H9 (cell line): ENCODE data around the gene PCGF3. TPM values are rescaled to one million over a fixed set of nuclear protein-coding genes. Genes with fewer than 3 reads are reported as not detected.

Experiments used
- DNase-seq: peaks from one replicate; pipeline ENCODE4 v3.0.0-alpha.2; 2017
- H2AFZ ChIP-seq: one replicate; pipeline ENCODE4 v1.6.1; 2013; ENCODE audit warnings: mild to moderate bottlenecking, low read length, control low read depth, moderate library complexity
- H2AK5ac ChIP-seq: 2 replicates; pipeline ENCODE4 v1.6.1; 2013; ENCODE audit warnings: low read length, control low read depth, mixed read lengths; ENCODE audit not compliant: insufficient read length
- H2BK120ac ChIP-seq: one replicate; pipeline ENCODE4 v1.6.1; 2013; ENCODE audit warnings: low read depth, mild to moderate bottlenecking, low read length, control low read depth, inconsistent platforms; ENCODE audit not compliant: poor library complexity, severe bottlenecking
- H2BK12ac ChIP-seq: 2 replicates; pipeline ENCODE4 v1.6.1; 2013; ENCODE audit warnings: low read length, control low read depth, mixed read lengths, low read depth; ENCODE audit not compliant: insufficient read length
- H2BK15ac ChIP-seq: 2 replicates; pipeline ENCODE4 v1.6.1; 2013; ENCODE audit warnings: low read depth, low read length, control low read depth
- H2BK20ac ChIP-seq: one replicate; pipeline ENCODE4 v1.6.1; 2013; ENCODE audit warnings: low read depth, mild to moderate bottlenecking, low read length, control low read depth, inconsistent platforms; ENCODE audit not compliant: poor library complexity, severe bottlenecking
- H2BK5ac ChIP-seq: 2 replicates; pipeline ENCODE4 v1.6.1; 2013; ENCODE audit warnings: low read length, control low read depth, mixed read lengths; ENCODE audit not compliant: insufficient read length
- H3K14ac ChIP-seq: 2 replicates; pipeline ENCODE4 v1.6.1; 2013; ENCODE audit warnings: low read length, control low read depth; ENCODE audit not compliant: insufficient read depth
- H3K18ac ChIP-seq: 2 replicates; pipeline ENCODE4 v1.6.1; 2013; ENCODE audit warnings: low read depth, mild to moderate bottlenecking, mixed read lengths, low read length, control low read depth; ENCODE audit not compliant: insufficient read length
- H3K23ac ChIP-seq: 2 replicates; pipeline ENCODE4 v1.6.1; 2013; ENCODE audit warnings: low read length, control low read depth, mixed read lengths, low read depth; ENCODE audit not compliant: insufficient read length
- H3K23me2 ChIP-seq: 2 replicates; pipeline ENCODE4 v1.6.1; 2013; ENCODE audit warnings: low read depth, mild to moderate bottlenecking, mixed read lengths, low read length, control low read depth; ENCODE audit not compliant: insufficient read length, poor library complexity, severe bottlenecking
- H3K27ac ChIP-seq: 2 replicates; pipeline ENCODE4 v1.5.1; 2013; ENCODE audit warnings: low read length, control low read depth, mixed read lengths, low read depth; ENCODE audit not compliant: insufficient read length
- H3K27me3 ChIP-seq: 2 replicates; pipeline ENCODE4 v1.6.1; 2013; ENCODE audit warnings: low read length, control low read depth, inconsistent platforms; ENCODE audit not compliant: insufficient read depth
- H3K4ac ChIP-seq: 2 replicates; pipeline ENCODE4 v1.6.1; 2013; ENCODE audit warnings: low read depth, mild to moderate bottlenecking, control low read depth, inconsistent platforms, low read length, moderate library complexity
- H3K4me1 ChIP-seq: 2 replicates; pipeline ENCODE4 v1.6.1; 2013; ENCODE audit warnings: low read length, control low read depth, inconsistent platforms; ENCODE audit not compliant: insufficient read depth
- H3K4me2 ChIP-seq: 2 replicates; pipeline ENCODE4 v1.6.1; 2013; ENCODE audit warnings: low read length, control low read depth, mixed read lengths; ENCODE audit not compliant: insufficient read length, insufficient read depth
- H3K56ac ChIP-seq: 2 replicates; pipeline ENCODE4 v1.6.1; 2013; ENCODE audit warnings: low read depth, mild to moderate bottlenecking, mixed read lengths, low read length, control low read depth; ENCODE audit not compliant: insufficient read length
- H3K79me1 ChIP-seq: 2 replicates; pipeline ENCODE4 v1.6.1; 2013; ENCODE audit warnings: low read depth, mild to moderate bottlenecking, moderate library complexity, low read length, control low read depth, inconsistent platforms; ENCODE audit not compliant: insufficient read depth, poor library complexity, severe bottlenecking
- H3K79me2 ChIP-seq: 2 replicates; pipeline ENCODE4 v1.6.1; 2013; ENCODE audit warnings: low read length, control low read depth, inconsistent platforms; ENCODE audit not compliant: insufficient read depth
- H3K9ac ChIP-seq: 2 replicates; pipeline ENCODE4 v1.6.1; 2013; ENCODE audit warnings: low read length, control low read depth, mixed read lengths; ENCODE audit not compliant: insufficient read length; ENCODE audit errors: extremely low read depth
- H3K9me3 ChIP-seq: one replicate; pipeline ENCODE4 v1.6.1; 2013; ENCODE audit warnings: low read depth, low read length, inconsistent platforms; ENCODE audit not compliant: control insufficient read depth
- H3T11ph ChIP-seq: one replicate; pipeline ENCODE4 v1.6.1; 2013; ENCODE audit warnings: mild to moderate bottlenecking, low read length, control low read depth, inconsistent platforms
- H4K20me1 ChIP-seq: one replicate; pipeline ENCODE4 v1.6.1; 2013; ENCODE audit not compliant: control insufficient read depth, insufficient read length, insufficient read depth
- H4K5ac ChIP-seq: 2 replicates; pipeline ENCODE4 v1.6.1; 2013; ENCODE audit warnings: low read depth, mild to moderate bottlenecking, mixed read lengths, low read length, control low read depth; ENCODE audit not compliant: insufficient read length
- H4K8ac ChIP-seq: replicated peaks from 2 replicates; pipeline ENCODE4 v1.6.1; 2013; ENCODE audit warnings: low read length, control low read depth, mixed read lengths, low read depth; ENCODE audit not compliant: insufficient read length
- H4K91ac ChIP-seq: 2 replicates; pipeline ENCODE4 v1.6.1; 2013; ENCODE audit warnings: low read depth, mild to moderate bottlenecking, moderate library complexity, mixed read lengths, low read length, control low read depth; ENCODE audit not compliant: insufficient read length
- H3K27ac Mint-ChIP-seq, 3 experiments: 2 replicates in 2 of 3; 3 replicates in 1 of 3; pipeline ENCODE4 v1.8.0; 2020 to 2021; ENCODE audit warnings: mixed read lengths in 3 of 3, mild to moderate bottlenecking in 1 of 3, moderate library complexity in 1 of 3
- H3K27me3 Mint-ChIP-seq: 2 replicates; pipeline ENCODE4 v1.8.0; 2021; ENCODE audit warnings: low read depth, mild to moderate bottlenecking, moderate library complexity, mixed read lengths
- H3K36me3 Mint-ChIP-seq, 3 experiments: 2 replicates in 2 of 3; 3 replicates in 1 of 3; pipeline ENCODE4 v1.8.0; 2020 to 2021; ENCODE audit warnings: low read depth in 3 of 3, mixed read lengths in 3 of 3; ENCODE audit not compliant: insufficient read depth in 1 of 3
- H3K4me1 Mint-ChIP-seq, 2 experiments: 2 replicates each; pipeline ENCODE4 v1.8.0; 2020; ENCODE audit warnings: mixed read lengths in 2 of 2
- H3K4me3 Mint-ChIP-seq, 2 experiments: 2 replicates in 1 of 2; 3 replicates in 1 of 2; pipeline ENCODE4 v1.8.0; 2020 to 2021; ENCODE audit warnings: mild to moderate bottlenecking in 2 of 2, mixed read lengths in 2 of 2, moderate library complexity in 1 of 2
- H3K9me3 Mint-ChIP-seq, 2 experiments: 2 replicates in 1 of 2; 3 replicates in 1 of 2; pipeline ENCODE4 v1.8.0; 2020; ENCODE audit warnings: mild to moderate bottlenecking in 2 of 2, mixed read lengths in 2 of 2, moderate library complexity in 1 of 2
- CTCF ChIP-seq: fragments of 200-600 bp; sonication (generic); conservative IDR thresholded peaks from 3 replicates; pipeline ENCODE4 v1.8.0; 2021; ENCODE audit warnings: antibody characterized with exemption, mild to moderate bottlenecking
- WGBS: extraction: QIAGEN DNeasy Blood & Tissue Kit; methylation state at CpG from one replicate; pipeline ENCODE4 v1.1.7; 2013; ENCODE audit warnings: missing lambda C conversion rate, low lambda C conversion rate, mixed read lengths; ENCODE audit not compliant: insufficient read length; ENCODE audit errors: extremely low coverage; 5-methylcytosine and 5-hydroxymethylcytosine counted together
- total RNA-seq: library from RNA; stranded (reverse); gene quantifications from 2 replicates; pipeline ENCODE4 v1.2.1, GENCODE V29; 2021

Gene PCGF3
- total RNA-seq, 1 experiment from 2014 or later = 43.1 TPM

GRCh38 chr4:660401-660800 lies 45.2 kb upstream of the PCGF3 start:
- Histone ChIP-seq H2AK5ac (no peak overlapping the region), H3K56ac (no peak overlapping the region), H3K27ac (no peak overlapping the region), H3K79me1 (no peaks in the 10 kb centered on the region), H2BK20ac (no peak overlapping the region), H3T11ph (no peak overlapping the region), H4K5ac (no peak overlapping the region), H3K9ac (no peak overlapping the region), H3K4me1 (no peaks in the 10 kb centered on the region), H2AFZ (no peak overlapping the region), H3K23ac (no peak overlapping the region), H4K91ac (no peak overlapping the region), H3K79me2 (no peaks in the 10 kb centered on the region), H3K23me2 (peaks cover 2% of the 10 kb centered on the region), H3K4ac (no peak overlapping the region), H2BK12ac (no peak overlapping the region), H4K8ac (no peak overlapping the region), H3K9me3 (no peaks in the 10 kb centered on the region), H4K20me1 (no peaks in the 10 kb centered on the region), H2BK15ac (no peak overlapping the region), H2BK5ac (no peak overlapping the region), H2BK120ac (no peak overlapping the region), H3K14ac (no peak overlapping the region), H3K18ac (no peak overlapping the region), H3K27me3 (no peaks in the 10 kb centered on the region), H3K4me2 (no peak overlapping the region)
- Mint-ChIP-seq H3K27me3 (peaks cover 2% of the 10 kb centered on the region; the same call in 1 of the 2 replicates), H3K36me3 (peaks cover 0 to 2% (median 0%) of the 10 kb centered on the region in 3 experiments; a peak in 4 of 7 replicates), H3K4me1 (no peaks in the 10 kb centered on the region; a peak in 1 of 4 replicates), H3K9me3 (no peaks in the 10 kb centered on the region; a peak in 1 of 5 replicates), H3K27ac (no peak overlapping the region), H3K4me3 (no peak overlapping the region)
- no peak for TF ChIP-seq CTCF
- DNase-seq = peak; percentile 16
- WGBS = no CpG with 5 or more reads among the region's 10 CpGs
